PC-3 (cell line): ENCODE data around the gene SOX18. TPM values are rescaled to one million over a fixed set of nuclear protein-coding genes. Genes with fewer than 3 reads are reported as not detected.

Experiments
- ATAC-seq: fragments of 200-7000 bp; cut with Tn5 transposase; 2 replicates; pipeline ENCODE4 v1.9.1; 2020; ENCODE audit warnings: mild to moderate bottlenecking, moderate library complexity
- BruUV-seq: library from RNA; stranded (reverse); fragments of 400-500 nt; replicated peaks from 2 replicates; lab custom pipeline; 2021; lab: Mats Ljungman, UMichigan
- CTCF ChIA-PET: fragments of 300-600 bp; sonication (Branson Sonifier 250); formaldehyde crosslinking; loops from one replicate; lab custom pipeline; 2022; ENCODE audit warnings: antibody characterized with exemption; lab: Charles Lee
- POLR2A ChIA-PET: fragments of 300-600 bp; sonication (Branson Sonifier 250); formaldehyde crosslinking; loops from one replicate; lab custom pipeline; 2022; ENCODE audit warnings: antibody characterized with exemption; ENCODE audit not compliant: unreplicated experiment; lab: Charles Lee
- DNase-seq: peaks from one replicate; pipeline ENCODE4 v3.0.0-alpha.2; 2015
- H2AFZ ChIP-seq: fragments of 300-600 bp; sonication (generic); 2 replicates; pipeline ENCODE4 v1.6.0; 2016; ENCODE audit warnings: antibody characterized with exemption, low read length
- H3F3A ChIP-seq: fragments of 300-600 bp; sonication (generic); one replicate; pipeline ENCODE4 v1.6.0; 2017; ENCODE audit warnings: antibody characterized with exemption, low read length, control low read depth, mild to moderate bottlenecking; ENCODE audit not compliant: unreplicated experiment
- H3K27ac ChIP-seq: fragments of 300-600 bp; sonication (generic); 2 replicates; pipeline ENCODE4 v1.5.1; 2016; ENCODE audit warnings: mild to moderate bottlenecking, low read length
- H3K27me3 ChIP-seq: fragments of 300-600 bp; sonication (generic); 2 replicates; pipeline ENCODE4 v1.6.1; 2016; ENCODE audit warnings: low read length, mixed read lengths
- H3K36me3 ChIP-seq: fragments of 300-600 bp; sonication (generic); 2 replicates; pipeline ENCODE4 v1.6.1; 2016; ENCODE audit warnings: low read depth, mixed run types, low read length, mixed read lengths
- H3K4me1 ChIP-seq: fragments of 300-600 bp; sonication (generic); 2 replicates; pipeline ENCODE4 v1.5.1; 2016; ENCODE audit warnings: low read length; ENCODE audit not compliant: insufficient read depth
- H3K4me2 ChIP-seq: fragments of 300-600 bp; sonication (generic); 2 replicates; pipeline ENCODE4 v1.6.0; 2016; ENCODE audit warnings: low read length
- H3K4me3 ChIP-seq: fragments of 300-600 bp; sonication (generic); 2 replicates; pipeline ENCODE4 v1.5.1; 2016; ENCODE audit warnings: mild to moderate bottlenecking, low read length, mixed read lengths
- H3K79me2 ChIP-seq: fragments of 300-600 bp; sonication (generic); 2 replicates; pipeline ENCODE4 v1.6.1; 2017; ENCODE audit warnings: low read length, mixed read lengths
- H3K9ac ChIP-seq: fragments of 300-600 bp; sonication (generic); 2 replicates; pipeline ENCODE4 v1.6.0; 2016; ENCODE audit warnings: mild to moderate bottlenecking, low read length
- H3K9me2 ChIP-seq: fragments of 300-600 bp; sonication (generic); replicated peaks from 2 replicates; pipeline ENCODE4 v1.6.1; 2016; ENCODE audit warnings: mixed run types, low read length, mixed read lengths
- H3K9me3 ChIP-seq: fragments of 300-600 bp; sonication (generic); 2 replicates; pipeline ENCODE4 v1.6.1; 2016; ENCODE audit warnings: low read length, mixed read lengths
- H4K20me1 ChIP-seq: fragments of 300-600 bp; sonication (generic); 2 replicates; pipeline ENCODE4 v1.6.1; 2016; ENCODE audit warnings: low read length, mixed read lengths
- CTCF ChIP-seq: fragments of 300-600 bp; sonication (generic); conservative IDR thresholded peaks from 2 replicates; pipeline ENCODE4 v1.5.1; 2017; ENCODE audit warnings: antibody characterized with exemption, low read depth, mild to moderate bottlenecking, low read length
- EZH2 ChIP-seq: fragments of 300-600 bp; sonication (generic); IDR thresholded peaks from one replicate; pipeline ENCODE4 v1.6.1; 2017; ENCODE audit warnings: antibody characterized with exemption, mild to moderate bottlenecking, low read length; ENCODE audit not compliant: unreplicated experiment
- EZH2phosphoT487 ChIP-seq: fragments of 300-600 bp; sonication (generic); IDR thresholded peaks from 2 replicates; pipeline ENCODE4 v1.6.1; 2018; ENCODE audit warnings: mild to moderate bottlenecking, antibody characterized with exemption, low read length, borderline replicate concordance
- intact Hi-C: fragments of 100-400 bp; cut with micrococcal nuclease; formaldehyde crosslinking; loops from 2 replicates; pipeline ENCODE4 v1.9.0; 2023
- total RNA-seq: library from RNA; depleted of rRNA; stranded (reverse); fragments of >200 nt; gene quantifications from 2 replicates; pipeline ENCODE4 v1.2.3, GENCODE V29; 2014

Gene SOX18
- total RNA-seq, 1 experiment from 2014 or later, result 1.5 TPM

GRCh38 chr20:64086801-64087200 lies 37.4 kb upstream of the SOX18 start:
- ATAC-seq (peak; percentile 79), DNase-seq (peak; percentile 74)
- Histone ChIP-seq H3K9me2 (no peaks in the 10 kb centered on the region), H3K27ac (peak overlapping the region; percentile 47), H3K79me2 (no peaks in the 10 kb centered on the region), H3K4me1 (peaks cover 17% of the 10 kb centered on the region), H3K27me3 (no peaks in the 10 kb centered on the region), H3K36me3 (no peaks in the 10 kb centered on the region), H3K4me2 (peak overlapping the region; percentile 33; the same call in 1 of the 2 replicates), H3F3A (no peaks in the 10 kb centered on the region), H4K20me1 (no peaks in the 10 kb centered on the region), H2AFZ (no peak overlapping the region), H3K4me3 (no peak overlapping the region), H3K9me3 (no peaks in the 10 kb centered on the region), H3K9ac (peak overlapping the region; percentile 22; the same call in 1 of the 2 replicates)
- POLR2A ChIA-PET, result interaction anchor here (0.6 kb wide), 1 partner anchor 54 kb away, joined by 3 read pairs; no protein-coding TSS in a partner anchor
- intact Hi-C loops, result no loop called here
- no TSS peak for BruUV-seq
- CTCF ChIA-PET, result interaction anchor here (0.6 kb wide), 1 partner anchor 32 kb away, joined by 3 read pairs; no protein-coding TSS in a partner anchor
- no peak for TF ChIP-seq CTCF
- TF ChIP-seq EZH2, result no peak
- TF ChIP-seq EZH2phosphoT487, result no peak

- no peaks in the 10 kb centered on the region for H3K27me3 ChIP-seq
- H3F3A ChIP-seq, result no peaks in the 10 kb centered on the region
- no peaks in the 10 kb centered on the region for H3K9me3 ChIP-seq
- no peaks in the 10 kb centered on the region for H4K20me1 ChIP-seq
- no peak for TF ChIP-seq EZH2
- TF ChIP-seq EZH2phosphoT487, result no peak
- no peak for TF ChIP-seq CTCF
- ChIA-PET POLR2A (no interaction called here), CTCF (no interaction called here)
- peak overlapping the region; percentile 99; the same call in 1 of the 2 replicates for H3K4me2 ChIP-seq
- H3K4me3 ChIP-seq, result no peak overlapping the region
- intact Hi-C loops, result no loop called here
- H3K4me1 ChIP-seq, result peaks cover 17% of the 10 kb centered on the region
- H3K27ac ChIP-seq, result no peak overlapping the region
- H3K9me2 ChIP-seq, result no peaks in the 10 kb centered on the region
- no peaks in the 10 kb centered on the region for H3K36me3 ChIP-seq
- BruUV-seq, result no TSS peak
- DNase-seq (no peak), ATAC-seq (no peak)
- no peak overlapping the region for H2AFZ ChIP-seq
- no peaks in the 10 kb centered on the region for H3K79me2 ChIP-seq
- H3K9ac ChIP-seq, result no peak overlapping the region
These were observed 35.3 kb upstream of the SOX18 start for GRCh38 chr20:64084685-64085152.
